Natural killer cell (primary cell): ENCODE data around the gene DCN. TPM values are rescaled to one million over a fixed set of nuclear protein-coding genes. Genes with fewer than 3 reads are reported as not detected.

Experiments used
- ATAC-seq, 3 donors: fragments of 150-1000 bp in 2 of 3; fragments of 200-7000 bp in 1 of 3; cut with Tn5 transposase; 1 replicate in 1 of 3; 2 replicates in 2 of 3; pipeline ENCODE4 v1.10.0; 2021; ENCODE audit warnings: mild to moderate bottlenecking in 2 of 3, moderate library complexity in 2 of 3
- DNase-seq, 2 donors: peaks; one replicate each; pipeline versions ENCODE4 v3.0.0 to v3.0.0-alpha.2; 2013 to 2021; ENCODE audit warnings: mixed read lengths in 1 of 2
- H3K27ac ChIP-seq: one replicate; pipeline ENCODE4 v1.5.1; 2013; ENCODE audit warnings: mild to moderate bottlenecking, low read length
- H3K27me3 ChIP-seq: one replicate; pipeline ENCODE4 v1.6.1; 2013; ENCODE audit warnings: low read length; ENCODE audit not compliant: control insufficient read depth, insufficient read depth
- H3K36me3 ChIP-seq: one replicate; pipeline ENCODE4 v1.6.1; 2013; ENCODE audit warnings: low read length; ENCODE audit not compliant: control insufficient read depth, insufficient read depth
- H3K4me1 ChIP-seq: one replicate; pipeline ENCODE4 v1.6.1; 2013; ENCODE audit warnings: low read length; ENCODE audit not compliant: control insufficient read depth, insufficient read depth
- H3K4me3 ChIP-seq: one replicate; pipeline ENCODE4 v1.5.1; 2013; ENCODE audit warnings: low read length
- H3K9me3 ChIP-seq: one replicate; pipeline ENCODE4 v1.6.1; 2013; ENCODE audit warnings: low read length; ENCODE audit not compliant: control insufficient read depth, insufficient read depth
- H3K27ac Mint-ChIP-seq, 2 donors: one replicate each; pipeline ENCODE4 v1.8.0; 2022; ENCODE audit warnings: mild to moderate bottlenecking in 2 of 2, mixed read lengths in 2 of 2, moderate library complexity in 1 of 2
- H3K27me3 Mint-ChIP-seq, 2 donors: one replicate each; pipeline ENCODE4 v1.8.0; 2022; ENCODE audit warnings: low read depth in 2 of 2, mixed read lengths in 2 of 2
- H3K36me3 Mint-ChIP-seq: one replicate; pipeline ENCODE4 v1.8.0; 2022; ENCODE audit warnings: mixed read lengths
- H3K4me1 Mint-ChIP-seq, 2 donors: one replicate each; pipeline ENCODE4 v1.8.0; 2022; ENCODE audit warnings: mixed read lengths in 2 of 2
- H3K4me3 Mint-ChIP-seq: one replicate; pipeline ENCODE4 v1.8.0; 2022; ENCODE audit warnings: mild to moderate bottlenecking, moderate library complexity, mixed read lengths
- H3K9me3 Mint-ChIP-seq, 2 donors: one replicate each; pipeline ENCODE4 v1.8.0; 2022; ENCODE audit warnings: mixed read lengths in 2 of 2
- WGBS: methylation state at CpG from one replicate; pipeline ENCODE4 v1.1.7; 2013; ENCODE audit warnings: missing lambda C conversion rate; ENCODE audit not compliant: insufficient coverage; 5-methylcytosine and 5-hydroxymethylcytosine counted together
- intact Hi-C: fragments of 100-400 bp; cut with micrococcal nuclease; formaldehyde crosslinking; loops from one replicate; pipeline ENCODE4 v1.14.2; 2022
- total RNA-seq, 4 donors: library from RNA; stranded (reverse); fragments of 120-200 nt in 1 of 4; gene quantifications; one replicate each; pipeline versions ENCODE4 v1.2.3 to v1.2.4, GENCODE V29; 2013 to 2022
- TF ChIP-seq, protein P1 (sequence below): fragments of 200-600 bp; IDR thresholded peaks from one replicate; pipeline ENCODE4 v1.8.0; 2022; ENCODE audit warnings: antibody characterized with exemption

The DCN gene
- total RNA-seq, 3 donors from 2014 or later (not counting 1 experiment from before 2014, with no cell fraction given): 0.90 TPM; not detected in 2

DNA sequence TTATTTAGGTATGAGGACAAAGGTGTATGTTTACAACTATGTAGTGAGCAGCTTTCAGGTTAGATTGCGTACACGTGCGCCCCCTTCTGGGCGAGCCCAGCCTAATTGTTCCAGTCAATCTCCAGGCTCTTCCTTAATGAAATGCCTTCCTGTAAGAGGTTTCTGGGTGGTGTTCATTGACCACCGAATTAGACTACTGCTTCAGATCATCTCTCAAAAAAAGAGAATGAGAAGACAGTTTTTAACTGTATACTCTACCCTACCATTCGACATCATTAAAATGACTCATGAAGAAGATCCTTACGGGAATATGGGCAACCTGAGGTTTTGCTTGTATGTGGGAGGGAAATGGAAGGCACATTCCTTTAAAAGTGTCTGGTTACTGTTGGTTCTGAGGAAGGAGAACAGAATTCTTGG lies 73.5 kb downstream of the DCN start:
- Mint-ChIP-seq H3K36me3 (no peaks in the 10 kb centered on the region), H3K27ac (no peak overlapping the region), H3K9me3 (no peaks in the 10 kb centered on the region), H3K4me3 (no peak overlapping the region), H3K27me3 (peaks cover 0 to 3% of the 10 kb centered on the region in 2 donors), H3K4me1 (no peaks in the 10 kb centered on the region)
- WGBS: 31% methylated on average over 6 of the region's 7 CpGs
- no peaks in the 10 kb centered on the region for H3K27me3 ChIP-seq
- no peaks in the 10 kb centered on the region for H3K4me1 ChIP-seq
- no peaks in the 10 kb centered on the region for H3K9me3 ChIP-seq
- DNase-seq: peak; percentile 20 to 23
- H3K4me3 ChIP-seq: no peak overlapping the region
- peak in 1 of 3 donors; percentile 43 for ATAC-seq
- no peaks in the 10 kb centered on the region for H3K36me3 ChIP-seq
- TF ChIP-seq, protein P1, sequence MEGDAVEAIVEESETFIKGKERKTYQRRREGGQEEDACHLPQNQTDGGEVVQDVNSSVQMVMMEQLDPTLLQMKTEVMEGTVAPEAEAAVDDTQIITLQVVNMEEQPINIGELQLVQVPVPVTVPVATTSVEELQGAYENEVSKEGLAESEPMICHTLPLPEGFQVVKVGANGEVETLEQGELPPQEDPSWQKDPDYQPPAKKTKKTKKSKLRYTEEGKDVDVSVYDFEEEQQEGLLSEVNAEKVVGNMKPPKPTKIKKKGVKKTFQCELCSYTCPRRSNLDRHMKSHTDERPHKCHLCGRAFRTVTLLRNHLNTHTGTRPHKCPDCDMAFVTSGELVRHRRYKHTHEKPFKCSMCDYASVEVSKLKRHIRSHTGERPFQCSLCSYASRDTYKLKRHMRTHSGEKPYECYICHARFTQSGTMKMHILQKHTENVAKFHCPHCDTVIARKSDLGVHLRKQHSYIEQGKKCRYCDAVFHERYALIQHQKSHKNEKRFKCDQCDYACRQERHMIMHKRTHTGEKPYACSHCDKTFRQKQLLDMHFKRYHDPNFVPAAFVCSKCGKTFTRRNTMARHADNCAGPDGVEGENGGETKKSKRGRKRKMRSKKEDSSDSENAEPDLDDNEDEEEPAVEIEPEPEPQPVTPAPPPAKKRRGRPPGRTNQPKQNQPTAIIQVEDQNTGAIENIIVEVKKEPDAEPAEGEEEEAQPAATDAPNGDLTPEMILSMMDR: peak; percentile 46
- intact Hi-C loops: no loop called here
- H3K27ac ChIP-seq: no peak overlapping the region

DNA sequence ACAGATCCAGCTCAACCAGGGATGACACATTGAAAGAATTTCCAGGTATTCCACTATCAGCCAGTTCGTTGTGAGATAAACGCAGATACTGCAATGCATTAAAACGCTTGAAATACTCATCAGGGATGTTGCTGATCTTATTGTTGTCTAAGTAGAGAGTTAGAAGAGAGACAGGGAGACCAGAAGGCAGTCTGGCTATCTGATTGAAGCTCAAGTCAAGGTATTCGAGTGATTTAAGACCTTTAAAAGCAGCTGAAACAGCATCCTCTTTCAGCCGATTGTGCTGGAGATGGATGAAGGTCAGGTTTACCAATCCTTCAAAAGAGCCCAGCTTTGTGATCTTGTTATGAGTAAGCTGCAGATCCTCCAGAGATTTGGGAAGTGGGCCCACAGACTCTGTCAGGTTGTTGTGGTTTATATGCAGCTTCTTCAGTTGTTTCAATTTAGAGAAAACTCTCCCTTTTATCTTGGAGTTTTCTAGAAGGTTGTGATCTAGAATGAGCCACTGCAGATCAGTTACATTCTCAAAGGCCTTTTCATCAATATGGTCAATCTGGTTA lies 74.3 kb downstream of the DCN start:
- intact Hi-C loops: no loop called here
- 93% methylated on average over 5 of the region's 5 CpGs for WGBS
- H3K9me3 Mint-ChIP-seq: no peaks in the 10 kb centered on the region
- H3K4me1 ChIP-seq: no peaks in the 10 kb centered on the region
- ATAC-seq (no peak), DNase-seq (no peak)
- TF ChIP-seq, protein P1: no peak
- H3K27ac Mint-ChIP-seq: no peak overlapping the region
- no peak overlapping the region for H3K4me3 Mint-ChIP-seq
- H3K36me3 Mint-ChIP-seq: no peaks in the 10 kb centered on the region
- no peaks in the 10 kb centered on the region for H3K36me3 ChIP-seq
- H3K27ac ChIP-seq: no peak overlapping the region
- H3K4me3 ChIP-seq: no peak overlapping the region
- H3K9me3 ChIP-seq: no peaks in the 10 kb centered on the region
- peaks cover 0 to 3% of the 10 kb centered on the region in 2 donors for H3K27me3 Mint-ChIP-seq
- H3K4me1 Mint-ChIP-seq: no peaks in the 10 kb centered on the region
- H3K27me3 ChIP-seq: no peaks in the 10 kb centered on the region

DNA sequence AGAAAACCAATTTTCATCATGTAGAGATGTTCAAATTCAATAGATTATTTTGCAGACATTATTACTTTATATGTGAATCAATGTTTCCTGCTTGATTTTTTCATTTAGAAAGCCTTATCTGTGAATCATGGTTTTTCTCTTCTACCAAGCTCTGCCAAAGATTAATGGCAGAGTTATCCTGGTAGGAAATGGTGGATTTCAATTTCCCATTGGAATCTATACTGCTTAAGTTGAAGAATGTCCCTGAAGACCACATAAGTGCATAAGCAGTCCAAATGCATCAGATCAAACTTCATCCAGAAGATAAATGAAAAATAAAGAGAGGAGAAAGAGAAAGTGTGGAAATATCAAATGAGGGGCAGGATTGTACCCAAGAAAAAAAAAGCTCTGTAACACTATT lies 76.3 kb downstream of the DCN start:
- Mint-ChIP-seq H3K4me3 (no peak overlapping the region), H3K9me3 (no peaks in the 10 kb centered on the region), H3K27me3 (peaks cover 0 to 3% of the 10 kb centered on the region in 2 donors), H3K4me1 (no peaks in the 10 kb centered on the region), H3K36me3 (no peaks in the 10 kb centered on the region), H3K27ac (no peak overlapping the region)
- TF ChIP-seq, protein P1: no peak
- no peaks in the 10 kb centered on the region for H3K4me1 ChIP-seq
- intact Hi-C loops: no loop called here
- no peak overlapping the region for H3K27ac ChIP-seq
- no peak overlapping the region for H3K4me3 ChIP-seq
- DNase-seq (no peak), ATAC-seq (no peak)
- H3K27me3 ChIP-seq: no peaks in the 10 kb centered on the region
- no peaks in the 10 kb centered on the region for H3K9me3 ChIP-seq
- no peaks in the 10 kb centered on the region for H3K36me3 ChIP-seq

DNA sequence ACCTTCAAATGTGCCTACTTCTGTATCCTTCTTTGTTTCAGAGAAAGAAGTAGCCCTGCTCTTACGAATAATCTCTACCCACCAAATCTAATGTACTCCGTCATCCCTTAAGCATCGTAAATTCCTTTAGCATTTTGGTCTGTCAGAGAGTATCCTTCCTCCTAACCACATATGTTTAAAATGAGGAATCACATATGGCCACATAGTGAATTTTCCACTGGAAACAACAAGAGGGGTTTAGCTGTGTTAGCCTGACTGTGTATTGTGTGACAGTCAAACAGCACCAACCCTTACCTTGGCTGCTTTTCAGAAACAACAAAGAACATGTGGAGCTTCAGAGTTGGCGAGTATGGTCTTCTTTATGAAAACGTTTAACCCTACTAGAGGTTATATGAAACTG lies 76.8 kb downstream of the DCN start:
- Histone ChIP-seq H3K27me3 (no peaks in the 10 kb centered on the region), H3K4me1 (no peaks in the 10 kb centered on the region), H3K27ac (no peak overlapping the region), H3K4me3 (no peak overlapping the region), H3K36me3 (no peaks in the 10 kb centered on the region), H3K9me3 (no peaks in the 10 kb centered on the region)
- Mint-ChIP-seq H3K9me3 (no peaks in the 10 kb centered on the region), H3K4me3 (no peak overlapping the region), H3K27me3 (peaks cover 0 to 3% of the 10 kb centered on the region in 2 donors), H3K36me3 (no peaks in the 10 kb centered on the region), H3K27ac (no peak overlapping the region), H3K4me1 (no peaks in the 10 kb centered on the region)
- WGBS: 67% methylated on average over 3 of the region's 5 CpGs
- ATAC-seq: no peak
- intact Hi-C loops: no loop called here
- TF ChIP-seq, protein P1: no peak
- DNase-seq: no peak
